Choroid plexus epithelial cell (primary cell): ENCODE results near the gene LSP1.

Experiments
- DNase-seq: peaks from one replicate; pipeline ENCODE4 v3.0.0-alpha.2; 2010; ENCODE audit warnings: low read depth
- H3K4me3 ChIP-seq: 2 replicates; pipeline ENCODE4 v1.5.1; 2011; ENCODE audit warnings: low read depth, mild to moderate bottlenecking, control low read depth, low read length, moderate library complexity
- CTCF ChIP-seq: conservative IDR thresholded peaks from 2 replicates; pipeline ENCODE4 v1.5.1; 2011; ENCODE audit warnings: low read depth, mild to moderate bottlenecking, control low read depth, inconsistent platforms, low read length, moderate library complexity

The LSP1 gene

GRCh38 chr11:1928470-1928890, 75.6 kb downstream of the LSP1 start:
- DNase-seq, result no peak
- no peak overlapping the region for H3K4me3 ChIP-seq
- TF ChIP-seq CTCF, result no peak

- no peak overlapping the region for H3K4me3 ChIP-seq
- no peak for DNase-seq
- no peak for TF ChIP-seq CTCF
Measured at GRCh38 chr11:1928891-1929541, 76.1 kb downstream of the LSP1 start.

GRCh38 chr11:1929621-1930461, 77.0 kb downstream of the LSP1 start:
- no peak for DNase-seq
- TF ChIP-seq CTCF, result no peak
- H3K4me3 ChIP-seq, result no peak overlapping the region

GRCh38 chr11:1930462-1930830, 77.6 kb downstream of the LSP1 start:
- no peak for DNase-seq
- no peak for TF ChIP-seq CTCF
- H3K4me3 ChIP-seq, result no peak overlapping the region

GRCh38 chr11:1931341-1932104, 78.6 kb downstream of the LSP1 start:
- TF ChIP-seq CTCF, result no peak
- DNase-seq, result peak; percentile 38
- no peak overlapping the region for H3K4me3 ChIP-seq

GRCh38 chr11:1932105-1932480, 79.2 kb downstream of the LSP1 start:
- no peak for TF ChIP-seq CTCF
- H3K4me3 ChIP-seq, result no peak overlapping the region
- no peak for DNase-seq
